H4 (cell line): Measurements from ENCODE around the gene MAD1L1. TPM values are rescaled to one million over a fixed set of nuclear protein-coding genes. Genes with fewer than 3 reads are reported as not detected.
"Not testable (repeated sequence)": the region's sequence is repeated elsewhere in the genome, so short reads cannot be mapped to it uniquely, and the experiment has no call there.

Experiments used
- DNase-seq: peaks from one replicate; pipeline ENCODE4 v3.0.0-alpha.2; 2015; ENCODE audit warnings: low spot score
- total RNA-seq: library from RNA; depleted of rRNA; stranded (reverse); fragments of >200 nt; shearing (Covaris generic); gene quantifications from 2 replicates; pipeline ENCODE4 v1.2.3, GENCODE V29; 2014

The MAD1L1 gene
- total RNA-seq, 1 experiment from 2014 or later = 121 TPM

DNA sequence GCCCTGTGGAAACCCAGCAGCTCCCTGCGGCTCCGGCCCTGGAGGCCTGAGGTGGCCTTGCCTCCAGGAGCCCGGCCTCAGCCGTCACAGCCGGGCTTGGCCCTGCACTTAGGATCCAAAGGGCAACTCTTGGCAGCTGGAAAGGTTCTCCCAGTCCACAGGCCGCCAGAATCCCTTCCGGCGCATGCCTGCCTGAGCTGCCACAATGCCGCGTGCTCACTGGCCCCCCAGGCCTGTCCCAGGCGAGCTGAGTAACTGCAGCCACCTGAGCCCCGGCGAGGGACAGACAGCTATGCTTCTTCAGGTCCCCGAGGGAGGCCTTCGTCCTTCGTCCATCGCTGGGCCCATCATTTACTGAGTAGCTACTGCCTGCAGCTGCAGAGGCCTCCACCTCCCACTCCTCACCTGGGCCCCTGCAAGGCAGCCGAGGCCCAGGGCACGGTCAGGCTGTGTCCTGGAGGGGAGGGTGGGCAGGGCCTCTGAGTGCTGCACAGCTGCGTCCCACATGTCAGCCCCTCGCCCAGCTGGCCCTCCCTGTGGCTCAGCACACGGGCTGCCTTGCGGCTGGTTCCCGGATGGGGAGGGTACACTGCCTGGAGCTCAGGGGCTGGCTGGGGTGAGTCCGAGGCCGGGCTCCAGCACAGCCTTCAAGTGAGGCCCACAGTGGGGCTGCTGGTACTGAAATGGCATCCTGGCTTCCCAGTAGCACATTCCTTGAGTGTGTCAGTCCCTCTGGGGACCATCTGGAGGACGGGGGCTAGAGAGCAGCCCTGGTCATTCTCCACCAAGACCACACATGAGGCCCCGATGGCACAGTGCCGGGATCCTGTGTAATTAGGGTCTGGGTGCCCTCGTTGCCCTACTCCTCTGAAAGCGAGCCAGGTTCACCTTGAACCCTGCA lies 390.2 kb downstream of the MAD1L1 start:
- DNase-seq = no peak

DNA sequence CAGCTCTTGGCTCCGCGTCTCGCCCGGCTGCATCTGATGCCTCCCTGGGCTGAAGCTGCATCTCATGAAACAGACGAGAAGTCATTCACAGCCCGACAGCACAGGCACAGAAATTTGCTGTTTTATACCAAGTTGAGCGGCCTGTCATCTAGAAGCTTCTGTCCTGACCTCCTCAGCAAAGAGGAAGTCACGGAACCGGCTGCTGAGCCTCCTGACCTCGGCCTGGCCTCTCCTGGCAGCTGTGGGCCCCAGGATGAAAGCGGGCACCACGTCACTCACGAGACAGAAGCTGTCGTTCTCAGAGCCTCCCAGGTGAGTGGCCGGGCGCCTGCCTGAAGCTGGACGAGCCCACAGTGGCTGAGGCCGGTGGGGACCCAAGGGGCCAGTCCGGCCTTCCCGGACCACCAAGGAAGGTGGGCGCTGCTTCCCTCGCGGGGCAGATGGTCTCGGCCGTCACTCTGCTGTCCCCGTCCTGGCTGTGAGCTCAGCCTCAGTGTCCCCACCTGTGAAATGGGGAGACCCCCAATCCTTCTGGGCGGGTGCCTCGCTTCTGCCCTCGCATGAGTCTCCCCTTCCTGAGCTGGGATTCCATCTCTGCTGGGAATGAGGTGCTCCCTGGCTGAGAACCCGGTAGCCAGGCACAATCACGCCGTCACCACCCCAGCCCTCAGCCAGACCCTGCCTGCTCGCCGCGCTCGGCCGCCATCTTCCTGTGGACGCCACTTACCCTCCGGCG lies 391.3 kb downstream of the MAD1L1 start:
- DNase-seq = not testable (repeated sequence)

DNA sequence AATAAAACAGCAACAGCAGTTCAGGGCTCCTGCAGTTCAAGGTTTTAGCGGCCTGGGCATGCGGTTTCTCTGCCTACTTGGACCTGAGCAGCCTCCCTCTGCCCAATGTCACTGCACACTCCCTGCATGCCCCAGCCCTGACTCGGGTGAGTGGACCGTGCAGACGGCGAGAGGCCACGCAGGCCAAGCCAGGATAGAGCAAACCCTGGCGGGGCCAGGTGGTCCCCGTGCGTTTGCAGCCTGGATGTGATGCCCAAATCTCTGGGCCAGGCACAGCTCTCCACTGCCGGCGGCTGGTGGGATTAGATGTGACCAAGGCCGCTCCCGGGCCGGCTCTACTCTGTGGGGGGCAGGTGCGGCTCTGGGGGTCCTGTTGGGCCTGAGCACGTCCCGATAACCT lies 392.0 kb downstream of the MAD1L1 start:
- not testable (repeated sequence) for DNase-seq

GRCh38 chr7:1839701-1840100 lies 393.0 kb downstream of the MAD1L1 start:
- no peak for DNase-seq

GRCh38 chr7:1838911-1839531 lies 393.7 kb downstream of the MAD1L1 start:
- not testable (repeated sequence) for DNase-seq

GRCh38 chr7:1838544-1838872 lies 394.2 kb downstream of the MAD1L1 start:
- not testable (repeated sequence) for DNase-seq

DNA sequence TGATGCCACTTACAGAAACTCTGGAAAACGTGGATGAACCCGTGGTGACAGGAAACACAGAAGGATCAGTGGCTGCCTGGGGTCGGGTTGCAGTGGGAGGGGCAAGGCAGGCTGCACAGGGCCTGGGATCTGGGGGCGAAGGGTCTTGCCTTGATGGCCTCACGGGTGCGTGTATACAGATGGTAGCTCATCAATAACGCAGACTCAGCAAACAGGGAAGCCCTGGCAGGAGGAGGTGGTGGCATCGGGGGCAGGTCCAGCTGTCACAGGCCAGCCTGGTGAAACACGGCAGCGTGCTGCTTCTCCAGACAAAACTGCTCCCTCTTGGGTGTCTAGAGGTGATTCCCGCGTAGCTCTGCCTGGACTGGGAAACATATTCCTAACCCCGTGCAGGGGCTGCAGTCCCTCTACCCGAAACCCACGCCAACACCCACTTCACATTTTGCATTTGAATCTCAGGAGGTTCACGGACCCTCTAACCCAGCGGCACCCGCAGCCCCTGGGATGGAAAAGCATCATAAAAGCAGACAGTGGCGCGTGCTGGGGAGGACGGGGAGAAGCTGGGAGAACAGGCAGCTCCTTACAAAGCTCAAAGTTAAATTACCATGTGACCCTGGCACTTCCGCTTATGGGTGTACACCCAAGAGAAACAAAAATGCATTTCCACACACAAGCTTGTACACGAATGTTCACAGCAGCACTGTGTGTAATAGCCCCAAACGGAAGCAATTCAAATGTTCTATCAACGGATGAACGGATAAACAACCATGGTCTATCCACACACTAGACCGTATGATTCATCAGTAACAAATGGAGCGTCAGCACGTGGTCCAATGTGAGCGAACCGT lies 394.8 kb downstream of the MAD1L1 start:
- not testable (repeated sequence) for DNase-seq

DNA sequence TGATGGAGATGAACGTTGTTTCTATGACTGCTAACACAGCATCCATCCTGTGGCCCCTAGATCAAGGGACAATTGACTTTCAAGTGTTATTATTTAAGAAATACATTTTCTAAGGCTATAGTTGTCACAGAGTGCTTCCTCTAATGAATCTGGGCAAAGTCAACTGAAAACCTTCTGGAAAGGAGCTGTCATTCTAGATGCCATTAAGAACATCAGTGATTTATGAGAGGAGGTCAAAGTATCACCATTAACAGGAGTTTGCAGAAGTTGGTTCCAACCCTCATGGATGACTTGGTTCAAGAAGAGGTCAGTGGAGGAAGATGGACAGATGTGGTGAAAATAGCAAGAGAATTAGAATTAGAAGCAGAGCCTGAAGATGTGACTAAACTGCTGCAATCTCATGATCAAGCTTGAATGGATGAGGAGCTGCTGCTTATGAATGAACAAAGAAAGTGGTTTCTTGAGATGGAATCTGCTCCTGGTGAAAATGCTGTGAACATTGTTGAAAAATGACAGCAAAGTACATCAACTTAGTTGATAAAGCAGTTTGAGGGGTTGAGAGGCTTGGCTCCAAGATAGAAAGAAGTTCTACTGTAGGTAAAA lies 400.7 kb downstream of the MAD1L1 start:
- DNase-seq = not testable (repeated sequence)

DNA sequence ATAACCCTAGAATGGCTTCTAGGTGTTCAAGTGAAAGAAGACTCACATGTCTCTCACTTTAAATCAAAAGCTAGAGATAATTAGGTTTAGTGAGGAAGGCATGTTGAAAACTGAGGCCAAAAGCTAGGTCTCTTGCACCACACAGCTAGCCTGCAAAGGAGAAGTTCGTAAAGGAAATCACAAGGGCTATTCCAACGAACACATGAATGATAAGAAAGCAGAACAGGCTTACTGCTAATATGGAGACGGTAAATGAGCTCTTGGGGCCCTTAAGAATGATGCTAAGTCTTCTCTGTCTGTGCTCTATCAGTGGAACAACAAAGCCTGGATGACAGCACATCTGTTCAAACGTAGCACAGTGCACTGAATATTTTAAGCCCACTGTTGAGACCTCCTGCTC lies 401.3 kb downstream of the MAD1L1 start:
- DNase-seq = not testable (repeated sequence)

- not testable (repeated sequence) for DNase-seq
Observed at GRCh38 chr7:1829668-1830067, 403.1 kb downstream of the MAD1L1 start.

GRCh38 chr7:1829111-1829510 lies 403.6 kb downstream of the MAD1L1 start:
- DNase-seq = no peak

GRCh38 chr7:1828170-1828569 lies 404.6 kb downstream of the MAD1L1 start:
- DNase-seq = not testable (repeated sequence)

DNA sequence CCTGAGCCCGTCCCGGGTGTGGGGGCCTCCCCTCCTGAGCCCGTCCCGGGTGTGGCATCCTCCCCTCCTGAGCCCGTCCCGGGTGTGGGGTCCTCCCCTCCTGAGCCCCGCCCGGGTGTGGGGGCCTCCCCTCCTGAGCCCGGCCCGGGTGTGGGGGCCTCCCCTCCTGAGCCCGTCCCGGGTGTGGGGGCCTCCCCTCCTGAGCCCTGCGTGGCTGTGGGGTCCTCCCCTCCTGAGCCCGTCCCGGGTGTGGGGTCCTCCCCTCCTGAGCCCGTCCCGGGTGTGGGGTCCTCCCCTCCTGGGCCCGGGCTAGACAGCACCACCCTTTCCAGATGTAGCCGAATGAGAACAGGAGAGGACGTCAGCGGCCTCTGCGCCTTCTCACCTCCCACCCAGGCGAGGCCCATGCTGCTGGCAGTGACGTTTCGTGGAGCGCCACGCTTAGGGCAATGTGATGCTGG lies 405.2 kb downstream of the MAD1L1 start:
- DNase-seq = not testable (repeated sequence)

GRCh38 chr7:1826931-1827330 lies 405.8 kb downstream of the MAD1L1 start:
- not testable (repeated sequence) for DNase-seq

DNA sequence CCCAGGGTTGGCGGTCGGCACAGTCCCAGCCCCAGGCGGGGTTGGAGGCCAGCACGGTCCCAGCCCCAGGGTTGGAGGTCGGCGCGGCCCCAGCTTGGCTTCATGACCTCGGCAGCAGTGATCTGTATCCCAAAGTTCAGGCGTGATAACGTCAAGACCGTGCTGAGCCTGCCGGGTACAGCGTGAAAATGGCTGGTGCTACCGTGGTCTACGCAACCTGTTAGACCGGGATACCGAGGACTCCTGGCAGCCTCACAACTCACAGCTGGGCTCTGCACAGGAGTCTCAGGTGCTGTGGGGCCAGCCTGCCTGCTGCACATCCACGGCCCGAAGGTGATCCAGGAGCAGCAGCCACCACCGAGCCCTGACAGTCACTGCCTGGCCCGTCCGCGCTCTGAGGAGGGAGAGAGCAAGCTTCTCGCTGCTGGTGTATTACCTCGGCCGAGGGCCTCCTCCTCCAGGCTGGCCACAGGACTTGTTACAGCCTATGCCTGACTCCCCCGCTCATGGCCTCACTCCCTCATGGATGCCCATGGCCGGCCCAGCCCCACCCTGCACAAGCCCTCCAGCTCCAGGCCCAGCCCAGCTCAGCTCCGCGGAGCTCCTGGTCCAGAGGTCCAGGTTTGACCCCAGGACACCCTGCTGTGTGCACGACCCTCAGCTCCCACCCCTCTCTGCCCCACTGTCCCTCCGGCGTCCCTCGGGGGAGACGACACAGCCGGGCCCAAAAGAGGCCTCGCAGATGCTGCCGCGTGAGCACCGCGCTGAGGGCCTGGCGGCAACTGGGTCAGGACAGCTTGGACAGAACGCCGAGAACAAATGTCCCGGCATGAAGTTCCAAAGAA lies 406.6 kb downstream of the MAD1L1 start:
- DNase-seq = no peak

DNA sequence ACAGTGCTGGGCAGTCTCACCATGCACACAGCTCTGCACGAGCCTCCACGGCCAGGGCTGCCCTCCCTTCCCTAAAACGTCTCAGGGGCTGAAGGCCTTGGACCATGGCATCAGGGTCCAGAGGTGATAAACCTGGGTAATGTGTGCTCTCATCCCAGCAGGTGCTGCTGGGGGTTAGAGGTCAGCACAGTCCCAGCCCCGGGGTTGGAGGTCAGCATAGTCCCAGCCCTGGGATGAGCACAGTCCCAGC lies 407.2 kb downstream of the MAD1L1 start:
- DNase-seq = not testable (repeated sequence)

DNA sequence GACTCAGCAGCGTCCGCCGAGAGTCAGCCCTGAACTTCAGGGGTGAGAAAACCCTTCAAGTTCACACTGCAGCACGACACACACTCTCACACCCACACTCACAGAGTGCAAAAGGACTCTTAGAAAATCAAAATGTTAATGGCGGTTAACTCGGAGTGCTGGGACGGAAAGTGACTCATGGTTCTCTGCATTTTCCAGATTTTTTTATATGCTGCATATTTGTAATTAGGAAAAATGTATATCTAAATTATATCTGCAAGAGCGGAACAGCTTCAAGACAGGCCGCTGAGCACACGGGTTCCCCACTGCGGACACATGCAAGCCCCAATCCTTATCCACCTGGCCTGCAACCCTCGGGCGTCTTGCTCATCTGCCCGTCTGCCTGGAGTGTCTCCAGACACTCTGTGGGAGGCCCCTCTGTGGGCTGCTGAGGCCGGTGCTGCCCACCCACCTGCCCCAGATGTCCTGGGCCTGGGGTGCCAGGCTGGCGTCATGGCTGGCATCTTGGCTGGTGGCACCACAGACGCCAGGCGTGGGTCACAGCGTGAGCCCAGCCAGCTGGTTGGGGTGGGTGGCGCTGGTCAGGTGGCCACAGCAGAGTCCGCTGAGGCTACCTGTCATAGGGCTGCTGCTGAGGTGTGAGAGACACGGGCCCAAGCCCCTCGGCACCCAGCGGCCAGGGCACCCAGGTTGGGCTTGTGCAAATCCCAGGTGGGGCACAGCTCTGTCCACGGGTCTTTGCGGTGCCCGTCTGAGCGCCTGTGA lies 407.7 kb downstream of the MAD1L1 start:
- not testable (repeated sequence) for DNase-seq

DNA sequence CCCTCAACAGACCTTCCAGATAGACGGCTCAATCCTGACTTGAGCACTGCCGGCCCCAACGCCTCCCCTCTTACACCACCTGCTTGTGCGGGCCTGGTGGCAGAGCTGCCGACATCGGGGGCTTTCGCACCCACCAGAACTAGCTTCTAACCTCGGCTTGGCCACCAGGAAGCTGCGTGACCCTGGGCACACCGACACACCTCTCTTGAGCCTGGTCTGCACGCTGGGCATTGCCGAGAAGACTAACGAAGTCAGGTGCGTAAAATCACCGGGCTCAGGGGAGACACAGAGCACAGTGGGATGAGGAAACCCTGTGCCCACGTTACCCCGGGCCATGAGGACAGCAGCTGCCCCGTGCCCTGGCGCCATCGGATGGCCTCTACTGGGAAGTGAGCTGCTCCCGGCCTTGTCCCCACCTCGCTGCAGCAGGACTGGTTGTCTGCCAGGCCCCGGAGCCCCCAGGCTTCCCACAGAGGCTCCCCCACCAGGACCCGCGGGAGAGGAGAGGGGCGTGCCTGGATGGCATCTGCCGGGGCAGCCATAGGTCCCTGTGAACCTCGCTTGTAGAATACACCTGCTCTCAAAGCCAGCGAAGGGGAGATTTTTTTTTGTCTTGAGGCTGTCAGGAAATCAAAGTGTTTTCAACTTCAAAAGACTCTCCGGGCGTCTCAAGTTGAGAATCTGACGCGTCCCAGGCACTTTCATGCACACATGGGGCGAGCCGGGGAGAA lies 408.4 kb downstream of the MAD1L1 start:
- not testable (repeated sequence) for DNase-seq
